Measurements from ENCODE around the gene ST8SIA1.

ST8SIA1 gene

DNA sequence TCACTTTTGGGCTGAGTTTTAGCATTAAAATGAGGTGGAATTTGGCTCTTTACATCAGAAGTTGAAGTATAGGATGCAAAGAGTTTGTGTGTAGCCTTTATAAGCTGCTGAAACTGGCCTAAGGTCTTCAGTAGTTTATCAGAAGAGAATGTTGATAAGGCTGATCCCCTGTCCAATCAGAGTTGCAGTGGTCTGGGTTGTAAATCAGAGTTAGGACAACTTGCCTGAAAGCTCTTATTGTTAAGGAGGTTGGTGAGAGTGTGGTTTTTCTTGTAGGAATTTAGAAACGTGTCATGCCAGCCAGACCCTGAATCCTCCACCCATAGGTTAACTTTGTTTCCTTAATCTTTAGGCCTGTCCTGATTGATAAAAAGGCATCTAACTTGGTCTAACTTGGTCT is 143.5 kb downstream of the ST8SIA1 start:
- DNase-seq, result no peak
- H3K4me3 ChIP-seq (ENCODE audit: low read depth, low read length), result no peak overlapping the region
- no peaks in the 10 kb centered on the region for H3K36me3 ChIP-seq
- TF ChIP-seq, protein P1, sequence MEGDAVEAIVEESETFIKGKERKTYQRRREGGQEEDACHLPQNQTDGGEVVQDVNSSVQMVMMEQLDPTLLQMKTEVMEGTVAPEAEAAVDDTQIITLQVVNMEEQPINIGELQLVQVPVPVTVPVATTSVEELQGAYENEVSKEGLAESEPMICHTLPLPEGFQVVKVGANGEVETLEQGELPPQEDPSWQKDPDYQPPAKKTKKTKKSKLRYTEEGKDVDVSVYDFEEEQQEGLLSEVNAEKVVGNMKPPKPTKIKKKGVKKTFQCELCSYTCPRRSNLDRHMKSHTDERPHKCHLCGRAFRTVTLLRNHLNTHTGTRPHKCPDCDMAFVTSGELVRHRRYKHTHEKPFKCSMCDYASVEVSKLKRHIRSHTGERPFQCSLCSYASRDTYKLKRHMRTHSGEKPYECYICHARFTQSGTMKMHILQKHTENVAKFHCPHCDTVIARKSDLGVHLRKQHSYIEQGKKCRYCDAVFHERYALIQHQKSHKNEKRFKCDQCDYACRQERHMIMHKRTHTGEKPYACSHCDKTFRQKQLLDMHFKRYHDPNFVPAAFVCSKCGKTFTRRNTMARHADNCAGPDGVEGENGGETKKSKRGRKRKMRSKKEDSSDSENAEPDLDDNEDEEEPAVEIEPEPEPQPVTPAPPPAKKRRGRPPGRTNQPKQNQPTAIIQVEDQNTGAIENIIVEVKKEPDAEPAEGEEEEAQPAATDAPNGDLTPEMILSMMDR (IDR thresholded peaks at IDR 0.05; ENCODE audit: low read depth, low read length), result no peak
- H3K9me3 ChIP-seq, result no peaks in the 10 kb centered on the region
- H3K4me1 ChIP-seq, result no peaks in the 10 kb centered on the region
- H3K27me3 ChIP-seq, result no peaks in the 10 kb centered on the region; the same call in none of the 2 replicates

DNA sequence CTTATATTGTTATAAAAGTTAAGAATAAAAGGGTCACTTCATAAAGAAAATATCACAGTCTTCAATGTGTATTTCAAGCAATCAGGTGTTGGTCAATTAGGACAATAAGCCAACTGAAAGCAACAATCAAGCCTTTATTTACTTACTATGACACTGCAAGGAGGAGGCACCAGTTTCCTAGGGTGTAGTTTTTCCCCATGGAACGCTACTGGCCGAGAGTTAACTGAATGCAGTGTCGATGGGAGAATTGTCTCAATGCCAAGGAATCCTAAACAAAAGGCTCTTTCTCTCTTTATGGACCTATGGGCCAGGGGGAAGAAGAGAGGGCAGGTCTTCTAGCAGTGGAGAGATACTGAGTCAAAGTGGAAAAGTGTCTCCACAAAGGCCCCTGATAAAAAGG is 146.1 kb downstream of the ST8SIA1 start:
- no peaks in the 10 kb centered on the region for H3K9me3 ChIP-seq
- no peak for DNase-seq
- no peaks in the 10 kb centered on the region for H3K36me3 ChIP-seq
- peaks cover 4% of the 10 kb centered on the region for H3K27me3 ChIP-seq
- H3K4me3 ChIP-seq (ENCODE audit: low read depth, low read length), result no peak overlapping the region
- TF ChIP-seq, protein P1 (IDR thresholded peaks at IDR 0.05; ENCODE audit: low read depth, low read length), result no peak
- H3K4me1 ChIP-seq, result no peaks in the 10 kb centered on the region

DNA sequence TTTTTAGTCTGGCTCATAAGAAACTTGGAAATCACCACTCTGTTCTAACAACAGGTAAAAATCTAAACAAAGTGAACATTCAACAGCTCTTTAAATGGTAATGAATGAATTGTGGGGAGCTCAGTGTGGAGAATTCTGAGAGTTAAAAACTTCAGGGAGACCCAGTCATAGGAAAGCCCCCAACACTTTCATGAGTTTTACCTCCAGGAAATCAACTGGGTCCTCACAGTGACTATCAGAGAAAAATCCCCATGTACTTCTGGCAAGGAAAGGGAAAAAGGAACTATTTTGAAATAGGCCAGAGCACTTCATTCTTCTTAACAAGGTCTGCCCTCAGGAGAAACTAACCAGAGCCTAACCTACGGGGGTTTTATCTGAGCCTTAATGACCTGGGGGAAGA is 153.8 kb downstream of the ST8SIA1 start:
- no peaks in the 10 kb centered on the region for H3K36me3 ChIP-seq
- TF ChIP-seq, protein P1 (IDR thresholded peaks at IDR 0.05; ENCODE audit: low read depth, low read length), result no peak
- 0 out of 2 replicates have a peak, but pooled peaks cover 4% of the 10 kb centered on the region for H3K27me3 ChIP-seq
- no peak for DNase-seq
- H3K4me1 ChIP-seq, result no peaks in the 10 kb centered on the region
- no peaks in the 10 kb centered on the region for H3K9me3 ChIP-seq
- H3K4me3 ChIP-seq (ENCODE audit: low read depth, low read length), result no peak overlapping the region

DNA sequence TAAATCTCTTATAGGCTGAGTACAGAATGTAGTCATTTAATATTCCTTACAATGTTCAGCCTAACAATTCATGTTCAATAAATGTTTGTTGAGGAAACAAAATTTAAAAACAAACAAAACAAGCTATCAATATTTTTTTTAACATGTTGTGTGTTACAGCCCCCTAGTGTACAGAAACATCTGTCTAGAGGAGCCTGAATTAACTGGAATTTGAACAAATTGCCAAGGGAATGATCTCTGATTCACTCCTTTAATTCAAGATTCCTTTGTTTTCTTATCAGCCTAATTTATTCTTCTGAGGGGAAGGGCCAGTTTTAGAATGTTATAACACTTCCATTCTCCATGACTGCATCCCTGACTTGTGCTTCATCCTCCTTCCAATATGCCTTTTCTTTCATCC is 161.3 kb downstream of the ST8SIA1 start:
- Histone ChIP-seq H3K9me3 (no peaks in the 10 kb centered on the region), H3K4me3 (ENCODE audit: low read depth, low read length) (no peak overlapping the region), H3K4me1 (no peaks in the 10 kb centered on the region), H3K27me3 (no peaks in the 10 kb centered on the region; the same call in 1 of the 2 replicates), H3K36me3 (no peaks in the 10 kb centered on the region)
- no peak for DNase-seq
- TF ChIP-seq, protein P1 (IDR thresholded peaks at IDR 0.05; ENCODE audit: low read depth, low read length), result no peak

DNA sequence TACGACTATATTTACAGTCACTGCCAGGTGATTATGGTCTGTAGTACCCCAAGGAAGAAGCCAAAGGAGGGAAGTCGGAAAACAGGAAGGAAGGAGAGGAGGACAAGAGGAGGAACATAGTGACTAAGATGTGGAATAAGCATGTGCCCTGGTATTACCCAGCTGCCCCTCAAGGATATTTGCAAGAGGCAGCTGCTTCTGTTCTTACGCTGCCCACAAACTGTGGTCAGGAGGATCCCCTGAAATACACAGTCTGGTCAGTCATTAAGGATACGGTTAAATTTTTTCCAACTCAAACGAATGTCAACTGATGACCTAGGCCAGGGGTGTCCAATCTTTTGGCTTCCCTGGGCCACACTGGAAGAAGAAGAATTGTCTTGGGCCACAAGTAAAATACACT is 162.0 kb downstream of the ST8SIA1 start:
- Histone ChIP-seq H3K4me1 (no peaks in the 10 kb centered on the region), H3K4me3 (ENCODE audit: low read depth, low read length) (no peak overlapping the region), H3K27me3 (no peaks in the 10 kb centered on the region; the same call in 1 of the 2 replicates), H3K9me3 (no peaks in the 10 kb centered on the region), H3K36me3 (no peaks in the 10 kb centered on the region)
- TF ChIP-seq, protein P1 (IDR thresholded peaks at IDR 0.05; ENCODE audit: low read depth, low read length), result no peak
- DNase-seq, result no peak

DNA sequence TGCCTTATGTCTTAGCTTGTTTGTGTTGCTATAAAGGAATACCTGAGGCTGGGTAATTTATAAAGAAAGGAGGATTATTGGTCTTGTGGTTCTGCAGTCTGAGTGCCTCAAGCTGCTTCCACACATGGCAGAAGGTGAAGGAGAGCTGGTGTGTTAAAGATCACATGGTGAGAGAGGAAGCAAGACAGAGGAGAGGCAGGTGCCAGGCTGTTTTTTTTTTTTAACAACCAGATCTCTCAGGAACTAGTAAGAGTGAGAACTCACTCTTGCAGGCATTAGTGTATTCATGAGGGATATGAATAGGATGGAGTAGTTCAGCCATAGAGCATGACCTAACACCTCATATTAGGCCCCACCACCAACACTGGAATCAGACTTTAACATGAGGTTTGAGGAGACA is 165.1 kb downstream of the ST8SIA1 start:
- Histone ChIP-seq H3K36me3 (no peaks in the 10 kb centered on the region), H3K4me3 (ENCODE audit: low read depth, low read length) (no peak overlapping the region), H3K27me3 (no peaks in the 10 kb centered on the region; the same call in 1 of the 2 replicates), H3K9me3 (no peaks in the 10 kb centered on the region), H3K4me1 (no peaks in the 10 kb centered on the region)
- no peak for DNase-seq
- TF ChIP-seq, protein P1 (IDR thresholded peaks at IDR 0.05; ENCODE audit: low read depth, low read length), result no peak

Data from BE2C (cell line).